Left lung (tissue), 10 donors: ENCODE results near the gene PSMF1. TPM values are rescaled to one million over a fixed set of nuclear protein-coding genes. Genes with fewer than 3 reads are reported as not detected.

Experiments used
- ATAC-seq: fragments of 200-7000 bp; cut with Tn5 transposase; one replicate; pipeline ENCODE4 v1.9.1; 2020; ENCODE audit warnings: moderate library complexity
- DNase-seq, 4 donors: peaks; one replicate each; pipeline ENCODE4 v3.0.0-alpha.2; 2013 to 2020
- H3K27ac ChIP-seq, 2 donors: fragments of 200-600 bp; sonication (generic) in 1 of 2; one replicate each; pipeline versions ENCODE4 v1.5.0 to v1.8.0; 2020 to 2021
- H3K27me3 ChIP-seq, 2 donors: fragments of 200-600 bp; sonication (generic) in 1 of 2; one replicate each; pipeline versions ENCODE4 v1.5.0 to v1.8.0; 2020 to 2021
- H3K36me3 ChIP-seq, 2 donors: fragments of 200-600 bp; sonication (generic) in 1 of 2; one replicate each; pipeline versions ENCODE4 v1.5.0 to v1.8.0; 2020 to 2021
- H3K4me1 ChIP-seq, 2 donors: fragments of 200-600 bp; one replicate each; pipeline ENCODE4 v1.8.0; 2021
- H3K4me3 ChIP-seq, 2 donors: fragments of 200-600 bp; sonication (generic) in 1 of 2; one replicate each; pipeline versions ENCODE4 v1.5.0 to v1.8.0; 2020 to 2021; ENCODE audit warnings: mild to moderate bottlenecking in 1 of 2
- H3K9me3 ChIP-seq, 2 donors: fragments of 200-600 bp; sonication (generic) in 1 of 2; one replicate each; pipeline versions ENCODE4 v1.5.0 to v1.8.0; 2020 to 2021
- intact Hi-C, 2 donors: fragments of 100-400 bp; cut with DNase I; formaldehyde crosslinking; loops; one replicate each; pipeline versions ENCODE4 v1.11.2 to v1.14.2; 2022
- polyA plus RNA-seq, 6 donors: library from polyadenylated mRNA; unstranded; fragments of 120-200 nt; gene quantifications; one replicate each; pipeline ENCODE4 v1.2.1, GENCODE V29; 2013; ENCODE audit not compliant: insufficient read length in 6 of 6
- total RNA-seq, 2 donors: library from RNA; stranded (reverse); fragmentation: NEBNext Ultra II Directional; extraction: Animal tissue kit (Norgen Biotek cat#: 25700); gene quantifications; one replicate each; pipeline ENCODE4 v1.2.1, GENCODE V29; 2021
- TF ChIP-seq, protein P1 (sequence below), 2 donors: fragments of 200-600 bp; sonication (generic) in 1 of 2; IDR thresholded peaks; one replicate each; pipeline versions ENCODE4 v1.5.0 to v1.8.0; 2021; ENCODE audit warnings: antibody characterized with exemption in 2 of 2
- donor health status: DM: no; HTN: yes; CAD: no.
- donor health status: DM: no; HTN: no; CAD: no.

Gene PSMF1
- total and polyA plus RNA-seq, 8 donors = 121 to 149 (median 130) TPM

DNA sequence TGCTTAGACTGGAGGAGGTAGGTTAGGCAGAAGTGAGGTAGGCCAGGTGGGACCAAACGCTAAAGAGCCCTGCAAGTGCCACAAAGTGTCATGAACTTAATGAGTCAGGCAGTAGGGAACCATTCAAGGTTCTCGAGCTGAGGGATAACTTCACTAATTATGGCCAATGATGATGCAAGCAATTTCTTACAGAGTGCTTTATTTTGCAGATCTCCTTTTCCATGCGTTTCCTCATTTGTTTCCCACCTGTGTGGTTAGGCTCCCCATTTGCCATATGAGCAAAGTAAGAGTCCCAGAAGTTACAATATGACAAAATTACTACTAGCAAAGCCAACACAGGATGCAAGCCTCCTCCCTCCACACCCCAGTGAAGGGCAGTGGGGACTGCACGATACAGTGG, 36.5 kb upstream of the PSMF1 start:
- peaks cover 0 to 6% of the 10 kb centered on the region in 2 donors for H3K9me3 ChIP-seq
- H3K27ac ChIP-seq = no peak overlapping the region
- no peaks in the 10 kb centered on the region for H3K36me3 ChIP-seq
- H3K27me3 ChIP-seq = no peaks in the 10 kb centered on the region
- intact Hi-C loops = no loop called here
- TF ChIP-seq, protein P1, sequence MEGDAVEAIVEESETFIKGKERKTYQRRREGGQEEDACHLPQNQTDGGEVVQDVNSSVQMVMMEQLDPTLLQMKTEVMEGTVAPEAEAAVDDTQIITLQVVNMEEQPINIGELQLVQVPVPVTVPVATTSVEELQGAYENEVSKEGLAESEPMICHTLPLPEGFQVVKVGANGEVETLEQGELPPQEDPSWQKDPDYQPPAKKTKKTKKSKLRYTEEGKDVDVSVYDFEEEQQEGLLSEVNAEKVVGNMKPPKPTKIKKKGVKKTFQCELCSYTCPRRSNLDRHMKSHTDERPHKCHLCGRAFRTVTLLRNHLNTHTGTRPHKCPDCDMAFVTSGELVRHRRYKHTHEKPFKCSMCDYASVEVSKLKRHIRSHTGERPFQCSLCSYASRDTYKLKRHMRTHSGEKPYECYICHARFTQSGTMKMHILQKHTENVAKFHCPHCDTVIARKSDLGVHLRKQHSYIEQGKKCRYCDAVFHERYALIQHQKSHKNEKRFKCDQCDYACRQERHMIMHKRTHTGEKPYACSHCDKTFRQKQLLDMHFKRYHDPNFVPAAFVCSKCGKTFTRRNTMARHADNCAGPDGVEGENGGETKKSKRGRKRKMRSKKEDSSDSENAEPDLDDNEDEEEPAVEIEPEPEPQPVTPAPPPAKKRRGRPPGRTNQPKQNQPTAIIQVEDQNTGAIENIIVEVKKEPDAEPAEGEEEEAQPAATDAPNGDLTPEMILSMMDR (IDR thresholded peaks at IDR 0.05) = no peak
- ATAC-seq (no peak), DNase-seq (no peak)
- no peak overlapping the region for H3K4me3 ChIP-seq
- H3K4me1 ChIP-seq = no peaks in the 10 kb centered on the region

- Histone ChIP-seq H3K9me3 (peaks cover 0 to 6% of the 10 kb centered on the region in 2 donors), H3K27ac (no peak overlapping the region), H3K36me3 (no peaks in the 10 kb centered on the region), H3K27me3 (no peaks in the 10 kb centered on the region), H3K4me1 (no peaks in the 10 kb centered on the region), H3K4me3 (no peak overlapping the region)
- DNase-seq (no peak), ATAC-seq (no peak)
- TF ChIP-seq, protein P1 (IDR thresholded peaks at IDR 0.05) = no peak
- intact Hi-C loops = no loop called here
Measured at GRCh38 chr20:1083431-1084080, 34.8 kb upstream of the PSMF1 start.

DNA sequence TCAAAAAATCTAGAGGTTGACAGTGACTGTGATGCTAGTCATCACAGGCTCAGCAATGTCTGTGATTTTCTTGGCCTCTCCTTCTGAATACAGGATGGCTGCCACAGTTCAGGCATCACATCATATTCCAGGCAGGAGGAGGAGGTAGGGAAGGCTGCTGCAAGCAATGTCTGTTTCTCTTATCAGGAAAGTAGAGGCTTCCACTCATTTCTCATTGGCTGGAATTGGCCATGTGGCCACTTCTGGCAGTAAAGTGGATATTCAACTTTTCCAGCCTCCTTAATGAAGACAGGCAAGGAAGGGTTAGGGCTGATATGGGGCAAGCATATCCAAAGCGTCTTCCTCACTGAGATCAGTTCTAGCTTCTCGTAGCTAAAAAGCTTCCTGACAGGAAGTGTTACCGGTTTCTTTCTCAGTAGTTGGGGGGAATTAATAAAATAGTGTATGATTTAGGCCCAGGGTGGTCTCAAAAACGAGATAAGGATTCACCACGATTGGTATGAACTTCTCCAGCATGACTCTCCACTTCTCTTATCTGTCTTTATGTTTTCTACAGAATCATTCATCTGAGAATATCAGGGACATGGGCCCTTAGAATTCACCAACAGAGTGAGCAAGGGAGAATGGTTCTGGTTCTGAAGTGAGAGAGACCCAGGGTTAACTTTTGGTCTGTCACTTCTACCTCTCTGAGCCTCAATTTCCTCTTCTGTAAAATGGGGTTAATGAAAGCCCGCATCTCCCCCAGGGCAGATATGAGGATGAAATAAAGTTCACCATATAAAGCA, 32.7 kb upstream of the PSMF1 start:
- Histone ChIP-seq H3K4me1 (no peaks in the 10 kb centered on the region), H3K4me3 (no peak overlapping the region), H3K27me3 (no peaks in the 10 kb centered on the region), H3K36me3 (no peaks in the 10 kb centered on the region), H3K9me3 (peaks cover 0 to 6% of the 10 kb centered on the region in 2 donors), H3K27ac (no peak overlapping the region)
- DNase-seq (no peak), ATAC-seq (no peak)
- intact Hi-C loops = no loop called here
- TF ChIP-seq, protein P1 (IDR thresholded peaks at IDR 0.05) = no peak

- TF ChIP-seq, protein P1 (IDR thresholded peaks at IDR 0.05) = no peak
- H3K27ac ChIP-seq = no peak overlapping the region
- H3K9me3 ChIP-seq = peaks cover 0 to 6% of the 10 kb centered on the region in 2 donors
- no peak overlapping the region for H3K4me3 ChIP-seq
- no peak for DNase-seq
- intact Hi-C loops = no loop called here
- no peaks in the 10 kb centered on the region for H3K36me3 ChIP-seq
- ATAC-seq = no peak
- no peaks in the 10 kb centered on the region for H3K27me3 ChIP-seq
- H3K4me1 ChIP-seq = no peaks in the 10 kb centered on the region
Measured at GRCh38 chr20:1086277-1087213, 31.9 kb upstream of the PSMF1 start.
